Lower leg skin (tissue), 4 donors: ENCODE data around the gene RALGAPA1. TPM values are rescaled to one million over a fixed set of nuclear protein-coding genes. Genes with fewer than 3 reads are reported as not detected.
"Not testable (repeated sequence)": the region's sequence is repeated elsewhere in the genome, so short reads cannot be mapped to it uniquely, and the experiment has no call there.

ENCODE experiments used
- DNase-seq, 2 donors: peaks; one replicate each; pipeline ENCODE4 v3.0.0-alpha.2; 2019; ENCODE audit warnings: low spot score in 2 of 2
- H3K4me3 ChIP-seq: fragments of 200-600 bp; sonication (generic); 2 replicates; pipeline ENCODE4 v1.5.1; 2017; ENCODE audit warnings: mild to moderate bottlenecking, low read depth; ENCODE audit not compliant: poor library complexity, severe bottlenecking
- POLR2A ChIP-seq, 2 donors: fragments of 450-650 bp; IDR thresholded peaks; one replicate each; pipeline ENCODE4 v1.6.1; 2016 to 2017; ENCODE audit warnings: antibody characterized with exemption in 2 of 2, mild to moderate bottlenecking in 1 of 2, moderate library complexity in 1 of 2
- WGBS, 2 donors: methylation state at CpG; one replicate each; pipeline ENCODE4 v1.1.5; 2018; 5-methylcytosine and 5-hydroxymethylcytosine counted together
- intact Hi-C: fragments of 100-400 bp; cut with DNase I; formaldehyde crosslinking; loops from one replicate; pipeline ENCODE4 v1.15.0; 2023; ENCODE audit warnings: low total_unique reads
- total RNA-seq, 4 donors: library from RNA; depleted of rRNA; stranded (reverse); fragments of >200 nt; gene quantifications; one replicate each; pipeline ENCODE4 v1.1.0, GENCODE V29; 2016
- TF ChIP-seq, protein P1 (sequence below), 3 donors: fragments of 450-650 bp; IDR thresholded peaks; one replicate each; pipeline ENCODE4 v1.5.1; 2016; ENCODE audit warnings: antibody characterized with exemption in 3 of 3, mild to moderate bottlenecking in 3 of 3, moderate library complexity in 2 of 3

Gene RALGAPA1
- total RNA-seq, 4 donors from 2014 or later, result 48.4 to 56.9 (median 50.2) TPM

DNA sequence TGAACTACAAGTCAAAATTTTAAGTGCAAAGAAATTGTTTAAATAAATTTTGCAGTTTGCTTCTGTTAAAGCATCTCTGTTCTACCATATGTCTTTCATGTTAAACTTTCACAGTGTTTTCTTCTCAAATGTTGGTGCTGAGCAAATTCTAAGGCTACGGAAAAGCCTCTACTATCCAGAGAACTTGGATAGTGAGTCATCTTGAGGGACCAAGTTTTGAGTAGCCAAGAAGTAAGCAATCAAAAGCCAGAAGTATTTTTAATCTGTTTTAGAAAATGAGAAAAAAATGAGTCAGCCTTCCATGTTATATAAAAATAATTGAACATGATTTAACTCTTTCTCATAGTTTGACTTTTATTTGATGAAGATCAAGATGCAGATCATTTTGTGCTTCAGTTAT, 20.4 kb upstream of the RALGAPA1 start:
- H3K4me3 ChIP-seq, result no peak overlapping the region
- WGBS, 2 donors, result 45 to 58% methylated on average over 1 of the region's 1 CpG
- TF ChIP-seq, protein P1, sequence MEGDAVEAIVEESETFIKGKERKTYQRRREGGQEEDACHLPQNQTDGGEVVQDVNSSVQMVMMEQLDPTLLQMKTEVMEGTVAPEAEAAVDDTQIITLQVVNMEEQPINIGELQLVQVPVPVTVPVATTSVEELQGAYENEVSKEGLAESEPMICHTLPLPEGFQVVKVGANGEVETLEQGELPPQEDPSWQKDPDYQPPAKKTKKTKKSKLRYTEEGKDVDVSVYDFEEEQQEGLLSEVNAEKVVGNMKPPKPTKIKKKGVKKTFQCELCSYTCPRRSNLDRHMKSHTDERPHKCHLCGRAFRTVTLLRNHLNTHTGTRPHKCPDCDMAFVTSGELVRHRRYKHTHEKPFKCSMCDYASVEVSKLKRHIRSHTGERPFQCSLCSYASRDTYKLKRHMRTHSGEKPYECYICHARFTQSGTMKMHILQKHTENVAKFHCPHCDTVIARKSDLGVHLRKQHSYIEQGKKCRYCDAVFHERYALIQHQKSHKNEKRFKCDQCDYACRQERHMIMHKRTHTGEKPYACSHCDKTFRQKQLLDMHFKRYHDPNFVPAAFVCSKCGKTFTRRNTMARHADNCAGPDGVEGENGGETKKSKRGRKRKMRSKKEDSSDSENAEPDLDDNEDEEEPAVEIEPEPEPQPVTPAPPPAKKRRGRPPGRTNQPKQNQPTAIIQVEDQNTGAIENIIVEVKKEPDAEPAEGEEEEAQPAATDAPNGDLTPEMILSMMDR (IDR thresholded peaks at IDR 0.05), result no peak
- no peak for TF ChIP-seq POLR2A (IDR thresholded peaks at IDR 0.05)
- DNase-seq, result no peak
- intact Hi-C loops, result no loop called here

GRCh38 chr14:35827678-35828472, 18.8 kb upstream of the RALGAPA1 start:
- H3K4me3 ChIP-seq, result no peak overlapping the region
- no peak for TF ChIP-seq POLR2A (IDR thresholded peaks at IDR 0.05)
- TF ChIP-seq, protein P1 (IDR thresholded peaks at IDR 0.05), result no peak
- no peak for DNase-seq
- 88 to 91% methylated on average over 11 of the region's 11 CpGs for WGBS, 2 donors
- intact Hi-C loops, result no loop called here

DNA sequence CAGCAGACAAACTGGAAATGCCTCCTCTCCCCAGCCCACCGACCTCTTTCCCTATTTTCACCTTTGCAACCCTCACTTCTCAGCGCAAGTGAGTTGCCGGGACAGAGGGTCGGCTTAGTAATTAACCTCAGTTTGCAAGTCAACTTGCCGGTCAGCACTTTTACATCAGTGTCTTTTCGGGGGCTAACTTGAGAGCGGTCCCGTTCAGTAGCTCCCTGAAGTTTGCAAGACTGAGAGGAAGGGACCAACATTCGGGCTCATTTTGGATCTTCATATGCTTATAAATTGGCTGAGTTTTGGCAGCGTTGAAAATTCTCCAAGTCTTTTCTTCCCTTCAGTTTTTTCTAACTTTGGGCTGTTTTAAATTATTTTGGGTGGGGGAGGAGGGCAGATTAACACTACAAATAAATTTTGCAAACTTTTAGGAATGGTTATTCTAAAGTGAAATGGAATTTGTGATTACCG, 17.9 kb upstream of the RALGAPA1 start:
- TF ChIP-seq, protein P1 (IDR thresholded peaks at IDR 0.05), result no peak
- TF ChIP-seq POLR2A (IDR thresholded peaks at IDR 0.05), result no peak
- 2 to 3% methylated on average over 11 of the region's 11 CpGs for WGBS, 2 donors
- peak overlapping the region; percentile 61 for H3K4me3 ChIP-seq
- intact Hi-C loops, result no loop called here
- DNase-seq, result no peak

DNA sequence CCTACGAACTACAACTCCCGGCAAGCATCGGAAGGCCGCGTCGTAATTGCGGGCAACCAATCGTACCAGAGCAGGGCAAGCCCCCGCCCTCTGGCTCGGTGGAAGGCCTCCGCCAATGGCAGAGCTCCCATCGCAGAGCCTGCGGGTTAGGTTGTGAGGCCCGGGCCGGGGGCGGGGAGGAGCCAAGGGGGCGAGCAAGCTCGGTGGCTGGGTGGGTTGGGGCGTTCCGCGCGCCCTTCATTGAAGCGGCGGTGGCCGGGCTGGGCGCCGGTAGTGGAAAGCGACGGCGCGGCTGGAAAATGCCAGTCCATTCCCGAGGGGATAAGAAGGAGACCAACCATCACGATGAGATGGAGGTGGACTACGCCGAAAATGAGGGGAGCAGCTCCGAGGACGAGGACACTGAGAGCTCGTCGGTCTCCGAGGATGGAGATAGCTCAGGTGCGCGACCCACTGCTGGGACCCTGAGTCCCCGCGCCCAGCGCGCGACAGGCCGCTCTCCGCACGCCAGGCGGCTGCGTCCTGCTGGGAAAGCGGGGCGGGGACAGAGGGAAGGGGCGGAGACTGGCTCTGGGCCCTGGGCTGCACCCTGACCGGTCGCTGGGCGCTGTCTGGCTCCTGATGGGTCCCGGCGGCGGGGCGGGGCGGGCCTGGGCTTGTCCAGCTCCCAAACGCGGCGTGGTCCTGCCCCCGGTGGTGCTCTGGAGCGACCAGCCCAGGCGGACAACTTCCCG, 17.3 kb upstream of the RALGAPA1 start, which contains the start of gene BRMS1L:
TSS of gene BRMS1L (plus strand) at position 121 of the 734 bp plus-strand sequence. CDS start at position 300, 179 bp downstream.
- peak; percentile 98 to 99 for DNase-seq
- TF ChIP-seq, protein P1 (IDR thresholded peaks at IDR 0.05), result peak in 1 of 3 donors; percentile 74
- TF ChIP-seq POLR2A (IDR thresholded peaks at IDR 0.05), result peak in 1 of 2 donors; percentile 13
- H3K4me3 ChIP-seq, result peak within 1 kb of the TSS; percentile 61
- intact Hi-C loops, result no loop called here
- WGBS, 2 donors, result 0 to 1% methylated on average over 50 to 53 of the region's 70 CpGs

GRCh38 chr14:35825968-35826217, 16.8 kb upstream of the RALGAPA1 start:
- WGBS, 2 donors, result 1 to 2% methylated on average over 6 of the region's 6 CpGs

DNA sequence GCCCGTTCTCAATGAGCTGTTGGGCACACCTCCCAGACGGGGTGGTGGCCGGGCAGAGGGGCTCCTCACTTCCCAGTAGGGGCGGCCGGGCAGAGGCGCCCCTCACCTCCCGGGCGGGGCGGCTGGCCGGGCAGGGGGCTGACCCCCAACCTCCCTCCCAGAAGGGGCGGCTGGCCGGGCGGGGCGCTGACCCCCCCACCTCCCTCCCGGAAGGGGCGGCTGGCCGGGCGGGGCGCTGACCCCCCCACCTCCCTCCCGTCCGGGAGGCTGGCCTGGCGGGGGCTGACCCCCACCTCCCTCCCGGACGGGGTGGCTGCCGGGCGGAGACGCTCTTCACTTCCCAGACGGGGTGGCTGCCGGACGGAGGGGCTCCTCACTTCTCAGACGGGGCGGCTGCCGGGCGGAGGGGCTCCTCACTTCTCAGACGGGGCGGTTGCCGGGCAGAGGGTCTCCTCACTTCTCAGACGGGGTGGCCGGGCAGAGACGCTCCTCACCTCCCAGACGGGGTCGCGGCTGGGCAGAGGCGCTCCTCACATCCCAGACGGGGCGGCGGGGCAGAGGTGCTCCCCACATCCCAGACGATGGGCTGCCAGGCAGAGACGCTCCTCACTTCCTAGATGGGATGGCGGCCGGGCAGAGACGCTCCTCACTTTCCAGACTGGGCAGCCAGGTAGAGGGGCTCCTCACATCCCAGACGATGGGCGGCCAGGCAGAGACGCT, 15.5 kb upstream of the RALGAPA1 start:
- 75 to 85% methylated on average over 7 to 24 of the region's 55 CpGs for WGBS, 2 donors
- DNase-seq, H3K4me3 ChIP-seq, intact Hi-C loops: not testable (repeated sequence)

More at GRCh38 chr14:35825968-35826217, 16.8 kb upstream of the RALGAPA1 start:
- DNase-seq, result no peak
- no peak overlapping the region for H3K4me3 ChIP-seq
- no peak for TF ChIP-seq POLR2A (IDR thresholded peaks at IDR 0.05)
- TF ChIP-seq, protein P1 (IDR thresholded peaks at IDR 0.05), result no peak
- intact Hi-C loops, result no loop called here
